Endothelial cell of umbilical vein (primary cell): ENCODE measurements around the gene TUBA1A. TPM values are rescaled to one million over a fixed set of nuclear protein-coding genes. Genes with fewer than 3 reads are reported as not detected.

ENCODE experiments used
- BruUV-seq: library from RNA; stranded (reverse); fragments of 400-500 nt; replicated peaks from 2 replicates; lab custom pipeline; 2021; lab: Mats Ljungman, UMichigan
- CTCF ChIA-PET: fragments of 300-600, 350-600 bp; sonication (Branson Sonifier 250); formaldehyde crosslinking; loops from one replicate; lab custom pipeline; 2021; ENCODE audit warnings: antibody characterized with exemption, inconsistent platforms; lab: Charles Lee
- POLR2A ChIA-PET: fragments of 300-600, 350-600 bp; sonication (Branson Sonifier 250); formaldehyde crosslinking; loops from one replicate; lab custom pipeline; 2021; ENCODE audit warnings: antibody characterized with exemption, inconsistent platforms; lab: Charles Lee
- DNase-seq: peaks from one replicate; pipeline ENCODE4 v3.0.0-alpha.2; 2011; ENCODE audit warnings: low read depth, low spot score
- FAIRE-seq: peaks from 2 replicates; lab custom pipeline; 2011; peaks lifted over from hg19 to GRCh38; lab: Jason Lieb, UNC
- H2AFZ ChIP-seq: 2 replicates; pipeline ENCODE4 v1.6.0; 2012; ENCODE audit warnings: low read depth, low read length, control low read depth, inconsistent platforms
- H3K27ac ChIP-seq: 2 replicates; pipeline ENCODE4 v1.5.1; 2011; ENCODE audit warnings: low read depth, mild to moderate bottlenecking, control low read depth, low read length, moderate library complexity; ENCODE audit not compliant: insufficient read depth
- H3K27me3 ChIP-seq, 2 experiments: 2 replicates each; pipeline versions ENCODE4 v1.6.0 to v1.6.1; 2011; ENCODE audit warnings: low read length in 2 of 2, mixed read lengths in 1 of 2; ENCODE audit not compliant: control insufficient read depth in 2 of 2, insufficient read depth in 2 of 2
- H3K36me3 ChIP-seq, 2 experiments: 2 replicates in 1 of 2; 3 replicates in 1 of 2; pipeline ENCODE4 v1.5.1; 2011; ENCODE audit warnings: low read length in 2 of 2, mild to moderate bottlenecking in 1 of 2, moderate library complexity in 1 of 2; ENCODE audit not compliant: control insufficient read depth in 2 of 2, insufficient read depth in 2 of 2; ENCODE audit errors: extremely low read depth in 1 of 2
- H3K4me1 ChIP-seq: 3 replicates; pipeline ENCODE4 v1.5.1; 2011; ENCODE audit warnings: mild to moderate bottlenecking, low read length; ENCODE audit not compliant: control insufficient read depth, insufficient read depth; ENCODE audit errors: extremely low read depth
- H3K4me2 ChIP-seq: 2 replicates; pipeline ENCODE4 v1.6.1; 2011; ENCODE audit warnings: low read length, control low read depth, mixed read lengths; ENCODE audit not compliant: insufficient read depth
- H3K4me3 ChIP-seq, 3 experiments: fragments of 200-600 bp in 1 of 3; sonication (generic), shearing (Covaris generic) in 1 of 3; replicated peaks in 1 of 3; 2 replicates each; pipeline ENCODE4 v1.5.1; 2011 to 2016; ENCODE audit warnings: control low read depth in 3 of 3, low read length in 3 of 3, mild to moderate bottlenecking in 2 of 3, inconsistent platforms in 1 of 3, low read depth in 1 of 3, moderate library complexity in 1 of 3; ENCODE audit not compliant: insufficient read depth in 1 of 3
- H3K79me2 ChIP-seq: 2 replicates; pipeline ENCODE4 v1.6.0; 2012; ENCODE audit warnings: low read length, inconsistent platforms; ENCODE audit not compliant: control insufficient read depth, insufficient read depth
- H3K9ac ChIP-seq: replicated peaks from 2 replicates; pipeline ENCODE3; 2011; ENCODE audit warnings: low read length, control low read depth; ENCODE audit not compliant: insufficient read depth; ENCODE audit errors: extremely low read depth
- H3K9me1 ChIP-seq: replicated peaks from 3 replicates; pipeline ENCODE4 v1.6.0; 2011; ENCODE audit warnings: mild to moderate bottlenecking, low read length; ENCODE audit not compliant: control insufficient read depth, insufficient read depth; ENCODE audit errors: extremely low read depth
- H3K9me3 ChIP-seq: replicated peaks from 2 replicates; pipeline ENCODE4 v1.5.1; 2012; ENCODE audit warnings: low read length, inconsistent platforms; ENCODE audit not compliant: control insufficient read depth, insufficient read depth
- H4K20me1 ChIP-seq: replicated peaks from 2 replicates; pipeline ENCODE3; 2011; ENCODE audit warnings: mild to moderate bottlenecking, low read length; ENCODE audit not compliant: control insufficient read depth, insufficient read depth; ENCODE audit errors: extremely low read depth
- EZH2 ChIP-seq: IDR thresholded peaks from 2 replicates; pipeline ENCODE4 v1.6.1; 2012; ENCODE audit warnings: borderline replicate concordance, low read depth, mild to moderate bottlenecking, moderate library complexity, low read length, inconsistent platforms; ENCODE audit not compliant: severe bottlenecking
- FOS ChIP-seq: IDR thresholded peaks from 2 replicates; pipeline ENCODE4 v1.6.1; 2011; ENCODE audit warnings: mild to moderate bottlenecking, low read length, moderate library complexity, borderline replicate concordance; ENCODE audit not compliant: insufficient read depth
- GATA2 ChIP-seq: IDR thresholded peaks from 2 replicates; pipeline ENCODE4 v1.7.0; 2011; ENCODE audit warnings: low read depth, mild to moderate bottlenecking, moderate library complexity, mixed read lengths, low read length; ENCODE audit not compliant: insufficient read length, insufficient read depth
- JUN ChIP-seq: IDR thresholded peaks from 2 replicates; pipeline ENCODE4 v1.6.1; 2011; ENCODE audit warnings: borderline replicate concordance, low read depth; ENCODE audit not compliant: insufficient read length, insufficient read depth
- MAX ChIP-seq: IDR thresholded peaks from 2 replicates; pipeline ENCODE4 v1.6.1; 2011; ENCODE audit not compliant: insufficient read depth, insufficient read length
- MYC ChIP-seq: IDR thresholded peaks from one replicate; pipeline ENCODE4 v1.6.1; 2011; ENCODE audit warnings: mild to moderate bottlenecking, low read depth, low read length
- POLR2A ChIP-seq: IDR thresholded peaks from 2 replicates; pipeline ENCODE4 v1.6.1; 2012; ENCODE audit warnings: low read depth, mild to moderate bottlenecking, control low read depth, low read length
- POLR2AphosphoS5 ChIP-seq: IDR thresholded peaks from 2 replicates; pipeline ENCODE4 v1.6.1; 2012; ENCODE audit warnings: low read depth, mild to moderate bottlenecking, control low read depth, low read length, moderate library complexity; ENCODE audit not compliant: insufficient read depth
- dilution Hi-C: fragments of 300-500 bp; cut with MboI; formaldehyde crosslinking; loops from one replicate; pipeline ENCODE4 v1.15.0; 2019; ENCODE audit warnings: low sequenced_read_pairs; ENCODE audit not compliant: extremely low pct_ligation_motif_present
- intact Hi-C: fragments of 100-400 bp; cut with micrococcal nuclease; formaldehyde crosslinking; loops from one replicate; pipeline ENCODE4 v1.10.0; 2022
- polyA plus RNA-seq, 4 experiments: library from polyadenylated mRNA; depleted of rRNA in 3 of 4; stranded (reverse) in 3 of 4; unstranded in 1 of 4; fragments of >200 nt; gene quantifications; 2 replicates each; pipeline versions ENCODE4 v1.2.1 to v1.2.3, GENCODE V29; 2011 to 2012; ENCODE audit warnings: missing spikeins in 1 of 4
- total RNA-seq: library from RNA; stranded (reverse); gene quantifications from 2 replicates; pipeline ENCODE4 v1.2.3, GENCODE V29; 2021
- TF ChIP-seq, protein P1 (sequence below), 2 donors: IDR thresholded peaks; 1 replicate in 1 of 2; 2 replicates in 1 of 2; pipeline ENCODE4 v1.5.1; 2011; ENCODE audit warnings: low read length in 2 of 2, mild to moderate bottlenecking in 2 of 2, moderate library complexity in 2 of 2, control low read depth in 1 of 2, inconsistent platforms in 1 of 2, low read depth in 1 of 2; ENCODE audit not compliant: insufficient read depth in 1 of 2; ENCODE audit errors: extremely low read depth in 1 of 2

Gene TUBA1A
- total and polyA plus RNA-seq, 2 donors (not counting 3 experiments of a cell fraction or from before 2014, with no cell fraction given): 740 to 2,429 TPM

DNA sequence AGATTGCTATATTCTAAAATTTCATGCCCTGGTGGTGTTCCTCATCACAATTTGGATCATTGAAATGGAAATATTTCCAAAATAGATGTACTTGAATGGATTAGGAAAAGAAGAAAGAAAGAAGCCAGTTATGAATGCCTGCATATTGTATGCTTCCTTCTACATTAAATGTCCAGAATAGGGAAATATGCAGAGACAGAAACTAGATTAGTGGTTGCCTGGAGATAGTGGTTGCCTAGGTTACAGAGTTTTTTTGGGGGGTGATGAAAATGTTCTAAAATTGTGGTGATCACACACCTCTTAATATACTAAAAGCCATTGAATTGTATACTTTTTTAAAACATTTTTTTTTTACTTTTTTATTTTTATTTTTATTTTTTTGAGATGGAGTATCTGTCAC is 18.0 kb downstream of the TUBA1A start:
- CTCF ChIA-PET: interaction anchor here (0.9 to 1.2 kb wide), 2 partner anchors 50 to 64 kb away, joined by 4 read pairs; no protein-coding TSS in a partner anchor
- H3K4me2 ChIP-seq: no peak overlapping the region
- no peaks in the 10 kb centered on the region for H3K36me3 ChIP-seq
- DNase-seq (no peak), FAIRE-seq (no peak)
- H3K9me3 ChIP-seq: no peaks in the 10 kb centered on the region
- no peak overlapping the region for H3K9ac ChIP-seq
- BruUV-seq: no TSS peak
- no peak overlapping the region for H3K4me3 ChIP-seq
- TF ChIP-seq POLR2AphosphoS5: no peak
- no peak for TF ChIP-seq GATA2
- TF ChIP-seq MAX: no peak
- TF ChIP-seq, protein P1, sequence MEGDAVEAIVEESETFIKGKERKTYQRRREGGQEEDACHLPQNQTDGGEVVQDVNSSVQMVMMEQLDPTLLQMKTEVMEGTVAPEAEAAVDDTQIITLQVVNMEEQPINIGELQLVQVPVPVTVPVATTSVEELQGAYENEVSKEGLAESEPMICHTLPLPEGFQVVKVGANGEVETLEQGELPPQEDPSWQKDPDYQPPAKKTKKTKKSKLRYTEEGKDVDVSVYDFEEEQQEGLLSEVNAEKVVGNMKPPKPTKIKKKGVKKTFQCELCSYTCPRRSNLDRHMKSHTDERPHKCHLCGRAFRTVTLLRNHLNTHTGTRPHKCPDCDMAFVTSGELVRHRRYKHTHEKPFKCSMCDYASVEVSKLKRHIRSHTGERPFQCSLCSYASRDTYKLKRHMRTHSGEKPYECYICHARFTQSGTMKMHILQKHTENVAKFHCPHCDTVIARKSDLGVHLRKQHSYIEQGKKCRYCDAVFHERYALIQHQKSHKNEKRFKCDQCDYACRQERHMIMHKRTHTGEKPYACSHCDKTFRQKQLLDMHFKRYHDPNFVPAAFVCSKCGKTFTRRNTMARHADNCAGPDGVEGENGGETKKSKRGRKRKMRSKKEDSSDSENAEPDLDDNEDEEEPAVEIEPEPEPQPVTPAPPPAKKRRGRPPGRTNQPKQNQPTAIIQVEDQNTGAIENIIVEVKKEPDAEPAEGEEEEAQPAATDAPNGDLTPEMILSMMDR (IDR thresholded peaks at IDR 0.05; ENCODE audit: extremely low read depth in 1 of 2, insufficient read depth in 1 of 2, low read depth in 1 of 2, low read length in 2 of 2): no peak
- TF ChIP-seq FOS: no peak
- no peak for TF ChIP-seq MYC
- TF ChIP-seq JUN: no peak
- no peak for TF ChIP-seq EZH2
- no peak for TF ChIP-seq POLR2A
- POLR2A ChIA-PET: no interaction called here
- dilution Hi-C loops: no loop called here
- peaks cover 0 to 3% of the 10 kb centered on the region in 2 experiments for H3K27me3 ChIP-seq
- H3K9me1 ChIP-seq: no peaks in the 10 kb centered on the region
- intact Hi-C loops: no loop called here
- H2AFZ ChIP-seq: no peak overlapping the region
- no peaks in the 10 kb centered on the region for H4K20me1 ChIP-seq
- H3K27ac ChIP-seq: no peak overlapping the region
- no peaks in the 10 kb centered on the region for H3K4me1 ChIP-seq
- no peaks in the 10 kb centered on the region for H3K79me2 ChIP-seq
